Spinal cord (tissue), 10 donors: ENCODE data around the gene RAPGEFL1. TPM values are rescaled to one million over a fixed set of nuclear protein-coding genes. Genes with fewer than 3 reads are reported as not detected.
"Not testable (repeated sequence)": the region's sequence is repeated elsewhere in the genome, so short reads cannot be mapped to it uniquely, and the experiment has no call there.

Experiments
- DNase-seq, 6 donors: peaks; one replicate each; pipeline versions ENCODE4 v3.0.0 to v3.0.0-alpha.2; 2013 to 2015; ENCODE audit warnings: low spot score in 6 of 6, low read depth in 4 of 6
- H3K27ac ChIP-seq: one replicate; pipeline ENCODE4 v1.5.1; 2013; ENCODE audit warnings: low read depth, low read length, control low read depth
- H3K27me3 ChIP-seq: one replicate; pipeline ENCODE4 v1.6.1; 2013; ENCODE audit warnings: low read length; ENCODE audit not compliant: control insufficient read depth, insufficient read depth
- H3K36me3 ChIP-seq: one replicate; pipeline ENCODE4 v1.6.1; 2013; ENCODE audit warnings: low read length; ENCODE audit not compliant: control insufficient read depth, insufficient read depth
- H3K4me1 ChIP-seq: one replicate; pipeline ENCODE4 v1.6.1; 2013; ENCODE audit warnings: low read length; ENCODE audit not compliant: control insufficient read depth, insufficient read depth
- H3K4me3 ChIP-seq: one replicate; pipeline ENCODE4 v1.5.1; 2013; ENCODE audit warnings: low read depth, low read length, control low read depth
- H3K9me3 ChIP-seq: one replicate; pipeline ENCODE4 v1.6.1; 2013; ENCODE audit warnings: low read length; ENCODE audit not compliant: control insufficient read depth, insufficient read depth
- WGBS: methylation state at CpG from one replicate; pipeline ENCODE4 v1.1.5; 2013; ENCODE audit warnings: missing lambda C conversion rate; ENCODE audit not compliant: insufficient coverage; 5-methylcytosine and 5-hydroxymethylcytosine counted together
- polyA plus RNA-seq, 2 donors: library from polyadenylated mRNA; unstranded; fragments of 120-200 nt; gene quantifications; one replicate each; pipeline ENCODE4 v1.2.1, GENCODE V29; 2013; ENCODE audit not compliant: insufficient read length in 2 of 2
- total RNA-seq, 2 donors: library from RNA; depleted of rRNA in 1 of 2; stranded (reverse); fragments of 120-200 nt in 1 of 2; fragments of >200 nt in 1 of 2; gene quantifications; one replicate each; pipeline versions ENCODE4 v1.2.3 to v1.2.4, GENCODE V29; 2013 to 2014
- donor health status: healthy.

The RAPGEFL1 gene
- total and polyA plus RNA-seq, 4 donors, result 10.6 to 77.1 (median 35.4) TPM

- DNase-seq, result no peak
- no CpG with 5 or more reads among the region's 1 CpG for WGBS
Measured at GRCh38 chr17:40197550-40197949, 20.3 kb downstream of the RAPGEFL1 start.

GRCh38 chr17:40197965-40198456, 20.7 kb downstream of the RAPGEFL1 start:
- not testable (repeated sequence) for H3K4me3 ChIP-seq, H3K9me3 ChIP-seq, H3K27ac ChIP-seq, H3K27me3 ChIP-seq, DNase-seq
- peaks cover 20% of the 10 kb centered on the region for H3K36me3 ChIP-seq
- 66% methylated on average over 7 of the region's 8 CpGs for WGBS
- peaks cover 13% of the 10 kb centered on the region for H3K4me1 ChIP-seq

More at GRCh38 chr17:40197550-40197949, 20.3 kb downstream of the RAPGEFL1 start:
- Histone ChIP-seq H3K36me3 (peaks cover 24% of the 10 kb centered on the region), H3K27me3 (no peaks in the 10 kb centered on the region), H3K9me3 (no peaks in the 10 kb centered on the region), H3K27ac (no peak overlapping the region), H3K4me1 (peaks cover 13% of the 10 kb centered on the region), H3K4me3 (no peak overlapping the region)

GRCh38 chr17:40198576-40198975, 21.3 kb downstream of the RAPGEFL1 start:
- DNase-seq, result no peak
- 100% methylated on average over 1 of the region's 5 CpGs for WGBS
- Histone ChIP-seq H3K27ac (no peak overlapping the region), H3K4me1 (peaks cover 13% of the 10 kb centered on the region), H3K4me3 (no peak overlapping the region), H3K9me3 (no peaks in the 10 kb centered on the region), H3K36me3 (peaks cover 14% of the 10 kb centered on the region), H3K27me3 (no peaks in the 10 kb centered on the region)

- DNase-seq, result no peak
- no peaks in the 10 kb centered on the region for H3K4me1 ChIP-seq
- H3K27ac ChIP-seq, result no peak overlapping the region
- H3K9me3 ChIP-seq, result no peaks in the 10 kb centered on the region
- H3K4me3 ChIP-seq, result no peak overlapping the region
- 100% methylated on average over 1 of the region's 4 CpGs for WGBS
- no peaks in the 10 kb centered on the region for H3K36me3 ChIP-seq
- H3K27me3 ChIP-seq, result no peaks in the 10 kb centered on the region
Measured at GRCh38 chr17:40203131-40203530, 25.9 kb downstream of the RAPGEFL1 start.

GRCh38 chr17:40206193-40206592, 28.9 kb downstream of the RAPGEFL1 start:
- H3K27ac ChIP-seq, DNase-seq: not testable (repeated sequence)
- WGBS, result no CpG with 5 or more reads among the region's 8 CpGs

GRCh38 chr17:40209404-40210093, 32.3 kb downstream of the RAPGEFL1 start:
- no peak for DNase-seq
- Histone ChIP-seq H3K4me1 (no peaks in the 10 kb centered on the region), H3K27me3 (no peaks in the 10 kb centered on the region), H3K9me3 (no peaks in the 10 kb centered on the region), H3K27ac (no peak overlapping the region), H3K4me3 (no peak overlapping the region), H3K36me3 (no peaks in the 10 kb centered on the region)
- 44% methylated on average over 1 of the region's 2 CpGs for WGBS

More at GRCh38 chr17:40206193-40206592, 28.9 kb downstream of the RAPGEFL1 start:
- H3K9me3 ChIP-seq, H3K27me3 ChIP-seq, H3K36me3 ChIP-seq, H3K4me1 ChIP-seq, H3K4me3 ChIP-seq: not testable (repeated sequence)

GRCh38 chr17:40213914-40214313, 36.6 kb downstream of the RAPGEFL1 start:
- not testable (repeated sequence) for H3K4me3 ChIP-seq, H3K27ac ChIP-seq, H3K36me3 ChIP-seq, H3K9me3 ChIP-seq, H3K4me1 ChIP-seq, DNase-seq, H3K27me3 ChIP-seq
- 93% methylated on average over 5 of the region's 6 CpGs for WGBS

- Histone ChIP-seq H3K4me1 (peaks cover 25% of the 10 kb centered on the region), H3K36me3 (peaks cover 4% of the 10 kb centered on the region), H3K27me3 (no peaks in the 10 kb centered on the region), H3K27ac (peak overlapping the region; percentile 97), H3K4me3 (peak overlapping the region; percentile 70), H3K9me3 (no peaks in the 10 kb centered on the region)
- peak in 1 of 6 donors; percentile 32 for DNase-seq
- WGBS, result 51% methylated on average over 3 of the region's 7 CpGs
Measured at GRCh38 chr17:40218006-40218739, 40.9 kb downstream of the RAPGEFL1 start.

- peak; percentile 91 to 100 (median 97) for DNase-seq
Measured at GRCh38 chr17:40218740-40219593, 41.7 kb downstream of the RAPGEFL1 start, which contains the start of gene WIPF2. WIPF2 (plus strand) TSS chr17:40219304; CDS start chr17:40256460, 37,156 bp downstream.

More at GRCh38 chr17:40218740-40219593, 41.7 kb downstream of the RAPGEFL1 start, which contains the start of gene WIPF2:
- Histone ChIP-seq H3K4me1 (peaks cover 30% of the 10 kb centered on the region), H3K36me3 (peaks cover 4% of the 10 kb centered on the region), H3K27ac (peak within 1 kb of the TSS; percentile 97), H3K9me3 (no peaks in the 10 kb centered on the region), H3K4me3 (peak within 1 kb of the TSS; percentile 70), H3K27me3 (no peaks in the 10 kb centered on the region)
- WGBS, result 1% methylated on average over 51 of the region's 59 CpGs
